ENCODE results near the gene SHBG.

SHBG gene

DNA sequence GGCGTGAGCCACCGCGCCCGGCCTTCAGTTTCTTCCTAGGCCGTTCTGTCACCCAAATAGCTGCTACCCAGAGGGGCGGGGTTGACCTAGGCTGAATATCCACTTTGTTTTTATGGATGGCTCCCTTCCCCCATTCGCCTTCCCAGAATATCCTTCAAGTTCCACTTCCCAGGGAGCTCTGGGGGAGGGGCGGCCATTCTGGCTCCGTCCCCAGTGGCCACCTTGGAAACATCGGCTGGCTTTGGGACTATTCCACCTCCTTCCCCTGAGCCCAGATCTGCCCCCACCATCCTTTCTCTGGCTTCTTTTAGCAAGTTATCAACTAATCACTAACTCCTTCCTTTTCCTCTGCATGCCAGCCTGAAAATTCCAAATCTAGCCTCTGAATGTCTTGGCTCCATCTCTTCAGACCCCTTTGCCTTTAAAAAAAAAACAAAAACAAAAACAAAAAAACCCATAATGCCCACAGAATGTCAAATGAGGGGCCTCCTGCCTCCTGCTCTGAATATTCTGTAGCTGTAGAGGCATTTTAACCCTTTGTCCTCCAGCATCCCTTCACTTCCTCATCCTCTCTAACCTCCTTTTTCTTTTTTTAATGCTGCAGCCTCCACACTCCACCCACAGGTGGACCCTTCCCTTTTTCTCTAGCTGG is 27.1 kb downstream of the SHBG start:
- TF ChIP-seq, protein P1, sequence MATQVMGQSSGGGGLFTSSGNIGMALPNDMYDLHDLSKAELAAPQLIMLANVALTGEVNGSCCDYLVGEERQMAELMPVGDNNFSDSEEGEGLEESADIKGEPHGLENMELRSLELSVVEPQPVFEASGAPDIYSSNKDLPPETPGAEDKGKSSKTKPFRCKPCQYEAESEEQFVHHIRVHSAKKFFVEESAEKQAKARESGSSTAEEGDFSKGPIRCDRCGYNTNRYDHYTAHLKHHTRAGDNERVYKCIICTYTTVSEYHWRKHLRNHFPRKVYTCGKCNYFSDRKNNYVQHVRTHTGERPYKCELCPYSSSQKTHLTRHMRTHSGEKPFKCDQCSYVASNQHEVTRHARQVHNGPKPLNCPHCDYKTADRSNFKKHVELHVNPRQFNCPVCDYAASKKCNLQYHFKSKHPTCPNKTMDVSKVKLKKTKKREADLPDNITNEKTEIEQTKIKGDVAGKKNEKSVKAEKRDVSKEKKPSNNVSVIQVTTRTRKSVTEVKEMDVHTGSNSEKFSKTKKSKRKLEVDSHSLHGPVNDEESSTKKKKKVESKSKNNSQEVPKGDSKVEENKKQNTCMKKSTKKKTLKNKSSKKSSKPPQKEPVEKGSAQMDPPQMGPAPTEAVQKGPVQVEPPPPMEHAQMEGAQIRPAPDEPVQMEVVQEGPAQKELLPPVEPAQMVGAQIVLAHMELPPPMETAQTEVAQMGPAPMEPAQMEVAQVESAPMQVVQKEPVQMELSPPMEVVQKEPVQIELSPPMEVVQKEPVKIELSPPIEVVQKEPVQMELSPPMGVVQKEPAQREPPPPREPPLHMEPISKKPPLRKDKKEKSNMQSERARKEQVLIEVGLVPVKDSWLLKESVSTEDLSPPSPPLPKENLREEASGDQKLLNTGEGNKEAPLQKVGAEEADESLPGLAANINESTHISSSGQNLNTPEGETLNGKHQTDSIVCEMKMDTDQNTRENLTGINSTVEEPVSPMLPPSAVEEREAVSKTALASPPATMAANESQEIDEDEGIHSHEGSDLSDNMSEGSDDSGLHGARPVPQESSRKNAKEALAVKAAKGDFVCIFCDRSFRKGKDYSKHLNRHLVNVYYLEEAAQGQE (IDR thresholded peaks at IDR 0.05; ENCODE audit: low read depth), result no peak
- TF ChIP-seq EP300 (IDR thresholded peaks at IDR 0.05; ENCODE audit: borderline replicate concordance) (no peak), FOXM1 (IDR thresholded peaks at IDR 0.05; ENCODE audit: borderline replicate concordance, low read depth) (no peak), RAD21 (IDR thresholded peaks at IDR 0.05; ENCODE audit: low read depth) (no peak), TEAD4 (IDR thresholded peaks at IDR 0.05) (no peak), CEBPB (IDR thresholded peaks at IDR 0.05) (no peak), NFIC (IDR thresholded peaks at IDR 0.05) (no peak), ZBTB7A (IDR thresholded peaks at IDR 0.05; ENCODE audit: low read depth) (no peak), YY1 (IDR thresholded peaks at IDR 0.05; ENCODE audit: low read depth) (no peak), TAF1 (IDR thresholded peaks at IDR 0.05; ENCODE audit: low read depth) (no peak), TCF12 (IDR thresholded peaks at IDR 0.05; ENCODE audit: low read depth) (no peak), CREB1 (IDR thresholded peaks at IDR 0.05; ENCODE audit: low read depth) (no peak)
- TF ChIP-seq, protein P2, sequence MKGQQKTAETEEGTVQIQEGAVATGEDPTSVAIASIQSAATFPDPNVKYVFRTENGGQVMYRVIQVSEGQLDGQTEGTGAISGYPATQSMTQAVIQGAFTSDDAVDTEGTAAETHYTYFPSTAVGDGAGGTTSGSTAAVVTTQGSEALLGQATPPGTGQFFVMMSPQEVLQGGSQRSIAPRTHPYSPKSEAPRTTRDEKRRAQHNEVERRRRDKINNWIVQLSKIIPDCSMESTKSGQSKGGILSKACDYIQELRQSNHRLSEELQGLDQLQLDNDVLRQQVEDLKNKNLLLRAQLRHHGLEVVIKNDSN (IDR thresholded peaks at IDR 0.05), result no peak
- TF ChIP-seq, protein P3, sequence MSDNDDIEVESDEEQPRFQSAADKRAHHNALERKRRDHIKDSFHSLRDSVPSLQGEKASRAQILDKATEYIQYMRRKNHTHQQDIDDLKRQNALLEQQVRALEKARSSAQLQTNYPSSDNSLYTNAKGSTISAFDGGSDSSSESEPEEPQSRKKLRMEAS (IDR thresholded peaks at IDR 0.05), result no peak

DNA sequence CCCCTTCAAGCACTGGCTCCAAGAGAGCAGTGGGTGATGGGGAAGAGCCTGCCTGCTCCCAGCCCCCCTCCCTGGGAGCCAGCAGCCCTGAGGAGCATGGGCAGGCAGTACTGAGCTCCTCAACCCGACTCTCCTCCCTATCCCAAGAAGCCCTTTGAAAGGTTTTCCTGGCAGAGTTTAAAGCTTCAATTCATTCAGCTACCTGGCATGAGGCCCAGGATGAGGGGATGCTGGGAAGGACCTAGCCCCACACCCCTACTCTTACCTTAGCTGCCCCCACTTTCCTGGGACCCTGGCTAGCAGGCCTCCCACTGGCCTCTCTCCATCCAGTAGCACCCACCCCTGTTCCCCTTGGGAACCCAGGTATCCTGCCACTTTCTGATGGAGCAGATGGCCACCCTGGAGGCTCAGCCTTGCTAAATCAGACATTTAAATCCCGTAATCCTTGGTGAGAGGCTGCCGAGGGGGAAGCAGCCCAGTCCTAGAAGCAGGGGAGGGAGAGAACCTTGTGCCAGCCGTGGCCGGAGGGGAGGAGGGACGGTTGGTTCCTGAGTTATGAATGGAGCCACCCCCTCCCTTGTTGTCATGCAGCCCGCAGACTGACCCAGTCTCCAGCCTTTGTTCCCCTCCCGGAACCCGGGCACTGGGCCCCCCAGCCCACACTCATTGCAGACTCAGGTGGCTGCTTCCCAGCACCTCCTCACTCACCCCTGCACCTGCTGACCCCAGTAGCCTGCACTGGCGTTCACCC is 37.9 kb downstream of the SHBG start:
- TF ChIP-seq CREB1 (IDR thresholded peaks at IDR 0.05; ENCODE audit: low read depth) (no peak), CEBPB (IDR thresholded peaks at IDR 0.05) (no peak)
- TF ChIP-seq, protein P3 (IDR thresholded peaks at IDR 0.05), result no peak

DNA sequence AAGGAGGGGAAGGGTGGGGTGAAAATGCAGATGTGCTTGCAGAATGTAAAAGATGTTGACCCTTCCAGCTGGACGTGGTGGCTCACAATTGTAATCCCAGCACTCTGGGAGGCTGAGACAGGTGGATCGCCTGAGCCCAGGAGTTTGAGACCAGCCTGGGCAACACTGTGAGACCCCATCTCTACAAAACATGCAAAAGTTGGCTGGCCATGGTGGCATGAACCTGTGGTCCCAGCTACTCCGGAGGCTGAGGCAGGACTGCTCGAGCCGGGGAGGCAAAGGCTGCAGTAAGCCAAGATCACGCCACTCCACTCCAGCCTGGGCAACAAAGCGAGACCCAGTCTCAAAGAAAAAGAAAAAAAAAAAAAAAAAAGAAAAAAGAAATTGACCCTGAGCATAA is 38.5 kb downstream of the SHBG start:
- TF ChIP-seq EGR1 (IDR thresholded peaks at IDR 0.05) (no peak), TAF1 (IDR thresholded peaks at IDR 0.05; ENCODE audit: low read depth) (no peak), YY1 (IDR thresholded peaks at IDR 0.05; ENCODE audit: low read depth) (no peak), CEBPB (IDR thresholded peaks at IDR 0.05) (no peak), NFIC (IDR thresholded peaks at IDR 0.05) (no peak), TEAD4 (IDR thresholded peaks at IDR 0.05) (no peak), FOXM1 (IDR thresholded peaks at IDR 0.05; ENCODE audit: borderline replicate concordance, low read depth) (no peak), ZBTB7A (IDR thresholded peaks at IDR 0.05; ENCODE audit: low read depth) (no peak), RAD21 (IDR thresholded peaks at IDR 0.05; ENCODE audit: low read depth) (no peak), TCF12 (IDR thresholded peaks at IDR 0.05; ENCODE audit: low read depth) (no peak), EP300 (IDR thresholded peaks at IDR 0.05; ENCODE audit: borderline replicate concordance) (no peak), CREB1 (IDR thresholded peaks at IDR 0.05; ENCODE audit: low read depth) (no peak)
- TF ChIP-seq, protein P3 (IDR thresholded peaks at IDR 0.05), result no peak
- TF ChIP-seq, protein P2 (IDR thresholded peaks at IDR 0.05), result no peak
- TF ChIP-seq, protein P1 (IDR thresholded peaks at IDR 0.05; ENCODE audit: low read depth), result no peak

DNA sequence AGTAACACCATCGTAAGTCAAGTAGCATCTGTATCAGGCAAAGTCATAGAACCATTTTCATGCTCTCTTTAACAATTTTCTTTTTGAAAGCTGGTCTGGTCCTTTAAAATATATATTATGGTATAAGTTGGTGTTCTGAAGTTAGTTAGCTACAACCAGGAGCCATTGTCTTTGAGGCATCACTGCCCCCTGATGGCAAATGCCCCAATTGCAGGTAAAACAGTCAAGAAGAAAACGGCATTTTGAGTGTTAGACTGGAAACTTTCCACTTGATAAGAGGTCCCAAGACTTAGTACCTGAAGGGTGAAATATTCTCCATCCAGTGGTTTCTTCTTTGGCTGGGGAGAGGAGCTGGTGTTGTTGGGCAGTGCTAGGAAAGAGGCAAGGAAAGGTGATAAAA is 43.3 kb downstream of the SHBG start:
- TF ChIP-seq RAD21 (IDR thresholded peaks at IDR 0.05; ENCODE audit: low read depth), result peak; percentile 59
- no peak for TF ChIP-seq ZBTB7A (IDR thresholded peaks at IDR 0.05; ENCODE audit: low read depth)

DNA sequence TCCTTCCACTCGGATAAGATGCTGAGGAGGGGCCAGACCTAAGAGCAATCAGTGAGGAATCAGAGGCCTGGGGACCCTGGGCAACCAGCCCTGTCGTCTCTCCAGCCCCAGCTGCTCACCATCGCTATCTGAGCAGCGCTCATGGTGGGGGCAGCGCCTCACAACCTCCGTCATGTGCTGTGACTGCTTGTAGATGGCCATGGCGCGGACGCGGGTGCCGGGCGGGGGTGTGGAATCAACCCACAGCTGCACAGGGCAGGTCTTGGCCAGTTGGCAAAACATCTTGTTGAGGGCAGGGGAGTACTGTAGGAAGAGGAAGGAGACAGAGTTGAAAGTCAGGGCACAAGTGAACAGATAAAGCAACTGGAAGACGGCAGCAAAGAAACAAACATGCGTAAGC is 45.0 kb downstream of the SHBG start:
- TF ChIP-seq, protein P2 (IDR thresholded peaks at IDR 0.05), result no peak
- TF ChIP-seq, protein P3 (IDR thresholded peaks at IDR 0.05), result no peak
- TF ChIP-seq TCF12 (IDR thresholded peaks at IDR 0.05; ENCODE audit: low read depth), result no peak
- TF ChIP-seq TEAD4 (IDR thresholded peaks at IDR 0.05), result no peak
- no peak for TF ChIP-seq FOXM1 (IDR thresholded peaks at IDR 0.05; ENCODE audit: borderline replicate concordance, low read depth)
- no peak for TF ChIP-seq RAD21 (IDR thresholded peaks at IDR 0.05; ENCODE audit: low read depth)
- TF ChIP-seq, protein P1 (IDR thresholded peaks at IDR 0.05; ENCODE audit: low read depth), result no peak

Measured in Ishikawa (cell line).